HepG2 (cell line): ENCODE measurements around the gene ABCG4. TPM values are rescaled to one million over a fixed set of nuclear protein-coding genes. Genes with fewer than 3 reads are reported as not detected.

ENCODE experiments used
- AGO1 ChIP-seq: fragments of 200-400 bp; formaldehyde crosslinking; IDR thresholded peaks from 2 replicates; pipeline ENCODE4 v1.6.1; 2017; ENCODE audit warnings: mild to moderate bottlenecking, low read depth, low read length, moderate library complexity; ENCODE audit not compliant: poor library complexity, severe bottlenecking
- BCL6 ChIP-seq: IDR thresholded peaks from 2 replicates; pipeline ENCODE4 v1.6.1; 2016; ENCODE audit warnings: missing genetic modification reagents, missing compliant biosample characterization
- MYC ChIP-seq: sonication (generic); formaldehyde crosslinking; IDR thresholded peaks from 2 replicates; pipeline ENCODE4 v1.9.0; 2021; ENCODE audit warnings: missing genetic modification reagents, borderline replicate concordance
- PHF8 ChIP-seq: sonication (generic); formaldehyde crosslinking; IDR thresholded peaks from 2 replicates; pipeline ENCODE4 v1.5.0; 2020; ENCODE audit warnings: missing genetic modification reagents
- SAFB2 ChIP-seq: sonication (generic); formaldehyde crosslinking; IDR thresholded peaks from 2 replicates; pipeline ENCODE4 v1.5.1; 2020; ENCODE audit warnings: missing genetic modification reagents, low read depth, mild to moderate bottlenecking, borderline replicate concordance
- ZEB1 ChIP-seq: IDR thresholded peaks from 2 replicates; pipeline ENCODE4 v1.6.1; 2012; ENCODE audit warnings: mild to moderate bottlenecking, low read depth, inconsistent platforms; ENCODE audit not compliant: insufficient replicate concordance
- ZNF382 ChIP-seq: sonication (generic); formaldehyde crosslinking; IDR thresholded peaks from 2 replicates; pipeline ENCODE4 v1.5.0; 2020; ENCODE audit warnings: missing genetic modification reagents, mild to moderate bottlenecking, borderline replicate concordance
- ZNF546 ChIP-seq: sonication (generic); formaldehyde crosslinking; conservative IDR thresholded peaks from 2 replicates; pipeline ENCODE4 v1.8.1; 2023; ENCODE audit warnings: mild to moderate bottlenecking, missing genetic modification reagents
- ZNF558 ChIP-seq: sonication (generic); formaldehyde crosslinking; IDR thresholded peaks from 2 replicates; pipeline ENCODE4 v1.9.0; 2022; ENCODE audit warnings: mild to moderate bottlenecking, missing genetic modification reagents, borderline replicate concordance
- ZNF605 ChIP-seq: sonication (generic); formaldehyde crosslinking; IDR thresholded peaks from 2 replicates; pipeline ENCODE4 v1.8.0; 2022; ENCODE audit warnings: mild to moderate bottlenecking, missing genetic modification reagents
- ZSCAN12 ChIP-seq: sonication (generic); formaldehyde crosslinking; IDR thresholded peaks from 2 replicates; pipeline ENCODE4 v1.9.0; 2021; ENCODE audit warnings: mild to moderate bottlenecking, missing genetic modification reagents
- polyA plus RNA-seq, 8 experiments: library from polyadenylated mRNA; depleted of rRNA in 3 of 8; stranded (reverse) in 7 of 8; unstranded in 1 of 8; fragments of >200 nt; fragmentation: Illumina TruSeq in 4 of 8; extraction: Trizol in 4 of 8; gene quantifications; 2 replicates each; pipeline versions ENCODE4 v1.2.1 to v1.2.3, GENCODE V29; 2011 to 2016; ENCODE audit warnings: low read depth in 4 of 8, missing spikeins in 1 of 8, mixed read lengths in 1 of 8; ENCODE audit not compliant: insufficient read depth in 1 of 8
- total RNA-seq, 5 experiments: library from RNA; depleted of rRNA; stranded (reverse); fragments of >200 nt; fragmentation: Illumina TruSeq; extraction: Trizol; gene quantifications; 2 replicates each; pipeline ENCODE4 v1.2.3, GENCODE V29; 2016; ENCODE audit warnings: low read depth in 1 of 5
- TF ChIP-seq, protein P1 (sequence below): sonication (generic); formaldehyde crosslinking; IDR thresholded peaks from 2 replicates; pipeline ENCODE4 v1.8.1; 2023; ENCODE audit warnings: mild to moderate bottlenecking, moderate library complexity, missing genetic modification reagents
- TF ChIP-seq, protein P2 (sequence below): sonication (generic); formaldehyde crosslinking; IDR thresholded peaks from 2 replicates; pipeline ENCODE4 v1.4.0; 2020; ENCODE audit warnings: low read depth, mild to moderate bottlenecking, missing genetic modification reagents
- TF ChIP-seq, protein P3 (sequence below): sonication (generic); formaldehyde crosslinking; conservative IDR thresholded peaks from 2 replicates; pipeline ENCODE4 v1.8.0; 2022; ENCODE audit warnings: missing genetic modification reagents
- TF ChIP-seq, protein P4 (sequence below): sonication (generic); formaldehyde crosslinking; IDR thresholded peaks from 2 replicates; pipeline ENCODE4 v1.4.0; 2020; ENCODE audit warnings: mild to moderate bottlenecking, missing genetic modification reagents
- TF ChIP-seq, protein P5 (sequence below): sonication (generic); formaldehyde crosslinking; IDR thresholded peaks from 2 replicates; pipeline ENCODE4 v1.4.0; 2020; ENCODE audit warnings: missing genetic modification reagents

The ABCG4 gene
- total and polyA plus RNA-seq, 2 of the 13 experiments (the other 11 are each of a cell fraction or from before 2014, with no cell fraction given): not detected

DNA sequence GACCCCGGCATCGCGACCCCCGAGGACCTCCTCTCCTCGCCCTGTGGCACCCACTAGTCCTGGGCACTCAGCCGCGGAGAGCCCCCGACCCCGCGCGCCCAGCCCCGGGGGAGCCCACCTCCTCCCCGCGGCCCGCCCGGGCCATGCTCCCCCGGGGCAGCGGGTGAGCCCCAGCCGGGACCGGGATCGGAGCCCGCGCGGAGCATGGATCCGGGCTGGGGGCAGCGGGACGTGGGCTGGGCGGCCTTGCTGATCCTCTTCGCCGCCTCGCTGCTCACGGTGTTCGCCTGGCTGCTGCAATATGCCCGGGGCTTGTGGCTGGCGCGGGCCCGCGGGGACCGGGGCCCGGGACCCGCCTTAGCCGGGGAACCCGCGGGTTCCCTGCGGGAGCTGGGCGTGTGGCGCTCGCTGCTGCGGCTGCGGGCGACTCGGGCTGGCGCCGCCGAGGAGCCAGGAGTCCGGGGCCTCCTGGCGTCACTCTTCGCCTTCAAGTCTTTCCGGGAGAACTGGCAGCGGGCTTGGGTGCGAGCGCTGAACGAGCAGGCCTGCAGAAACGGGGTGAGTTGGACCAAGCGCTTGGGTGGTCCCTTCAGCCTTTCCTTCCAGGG is 41.2 kb upstream of the ABCG4 start (continued):
- no peak for TF ChIP-seq ZNF558 (CRISPR knock-in tag)
- TF ChIP-seq MYC (CRISPR knock-in tag): peak; percentile 3; the same call in 1 of the 2 replicates
- TF ChIP-seq, protein P1, sequence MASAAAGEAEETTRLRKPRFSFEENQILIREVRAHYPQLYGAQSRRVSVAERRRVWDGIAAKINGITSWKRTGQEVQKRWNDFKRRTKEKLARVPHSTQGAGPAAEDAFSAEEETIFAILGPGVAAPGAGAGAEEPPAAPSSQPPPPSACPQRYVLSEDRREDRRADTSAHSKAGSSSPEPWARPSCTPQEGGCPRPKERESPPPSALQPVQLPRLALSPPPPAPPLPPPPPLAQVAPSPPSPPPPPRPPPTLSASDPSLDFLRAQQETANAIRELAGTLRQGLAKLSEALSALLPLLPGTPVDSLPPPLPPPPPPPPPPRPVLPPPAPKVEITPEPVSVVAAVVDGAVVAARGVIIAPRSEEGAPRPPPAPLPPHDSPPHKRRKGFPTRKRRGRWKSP (CRISPR knock-in tag): 0 out of 2 replicates have a peak, but pooled peaks have one; percentile 18
- TF ChIP-seq ZNF546 (CRISPR knock-in tag): peak; percentile 73; the same call in 1 of the 2 replicates
- no peak for TF ChIP-seq ZNF605 (CRISPR knock-in tag)
- TF ChIP-seq AGO1: peak; percentile 70
- no peak for TF ChIP-seq BCL6 (CRISPR knock-in tag)
- TF ChIP-seq, protein P2, sequence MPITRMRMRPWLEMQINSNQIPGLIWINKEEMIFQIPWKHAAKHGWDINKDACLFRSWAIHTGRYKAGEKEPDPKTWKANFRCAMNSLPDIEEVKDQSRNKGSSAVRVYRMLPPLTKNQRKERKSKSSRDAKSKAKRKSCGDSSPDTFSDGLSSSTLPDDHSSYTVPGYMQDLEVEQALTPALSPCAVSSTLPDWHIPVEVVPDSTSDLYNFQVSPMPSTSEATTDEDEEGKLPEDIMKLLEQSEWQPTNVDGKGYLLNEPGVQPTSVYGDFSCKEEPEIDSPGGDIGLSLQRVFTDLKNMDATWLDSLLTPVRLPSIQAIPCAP (CRISPR knock-in tag): no peak
- no peak for TF ChIP-seq ZEB1
- TF ChIP-seq, protein P3, sequence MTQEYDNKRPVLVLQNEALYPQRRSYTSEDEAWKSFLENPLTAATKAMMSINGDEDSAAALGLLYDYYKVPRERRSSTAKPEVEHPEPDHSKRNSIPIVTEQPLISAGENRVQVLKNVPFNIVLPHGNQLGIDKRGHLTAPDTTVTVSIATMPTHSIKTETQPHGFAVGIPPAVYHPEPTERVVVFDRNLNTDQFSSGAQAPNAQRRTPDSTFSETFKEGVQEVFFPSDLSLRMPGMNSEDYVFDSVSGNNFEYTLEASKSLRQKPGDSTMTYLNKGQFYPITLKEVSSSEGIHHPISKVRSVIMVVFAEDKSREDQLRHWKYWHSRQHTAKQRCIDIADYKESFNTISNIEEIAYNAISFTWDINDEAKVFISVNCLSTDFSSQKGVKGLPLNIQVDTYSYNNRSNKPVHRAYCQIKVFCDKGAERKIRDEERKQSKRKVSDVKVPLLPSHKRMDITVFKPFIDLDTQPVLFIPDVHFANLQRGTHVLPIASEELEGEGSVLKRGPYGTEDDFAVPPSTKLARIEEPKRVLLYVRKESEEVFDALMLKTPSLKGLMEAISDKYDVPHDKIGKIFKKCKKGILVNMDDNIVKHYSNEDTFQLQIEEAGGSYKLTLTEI (CRISPR knock-in tag): no peak
- TF ChIP-seq, protein P4, sequence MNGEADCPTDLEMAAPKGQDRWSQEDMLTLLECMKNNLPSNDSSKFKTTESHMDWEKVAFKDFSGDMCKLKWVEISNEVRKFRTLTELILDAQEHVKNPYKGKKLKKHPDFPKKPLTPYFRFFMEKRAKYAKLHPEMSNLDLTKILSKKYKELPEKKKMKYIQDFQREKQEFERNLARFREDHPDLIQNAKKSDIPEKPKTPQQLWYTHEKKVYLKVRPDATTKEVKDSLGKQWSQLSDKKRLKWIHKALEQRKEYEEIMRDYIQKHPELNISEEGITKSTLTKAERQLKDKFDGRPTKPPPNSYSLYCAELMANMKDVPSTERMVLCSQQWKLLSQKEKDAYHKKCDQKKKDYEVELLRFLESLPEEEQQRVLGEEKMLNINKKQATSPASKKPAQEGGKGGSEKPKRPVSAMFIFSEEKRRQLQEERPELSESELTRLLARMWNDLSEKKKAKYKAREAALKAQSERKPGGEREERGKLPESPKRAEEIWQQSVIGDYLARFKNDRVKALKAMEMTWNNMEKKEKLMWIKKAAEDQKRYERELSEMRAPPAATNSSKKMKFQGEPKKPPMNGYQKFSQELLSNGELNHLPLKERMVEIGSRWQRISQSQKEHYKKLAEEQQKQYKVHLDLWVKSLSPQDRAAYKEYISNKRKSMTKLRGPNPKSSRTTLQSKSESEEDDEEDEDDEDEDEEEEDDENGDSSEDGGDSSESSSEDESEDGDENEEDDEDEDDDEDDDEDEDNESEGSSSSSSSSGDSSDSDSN (CRISPR knock-in tag): peak; percentile 14; the same call in 1 of the 2 replicates
- TF ChIP-seq, protein P5, sequence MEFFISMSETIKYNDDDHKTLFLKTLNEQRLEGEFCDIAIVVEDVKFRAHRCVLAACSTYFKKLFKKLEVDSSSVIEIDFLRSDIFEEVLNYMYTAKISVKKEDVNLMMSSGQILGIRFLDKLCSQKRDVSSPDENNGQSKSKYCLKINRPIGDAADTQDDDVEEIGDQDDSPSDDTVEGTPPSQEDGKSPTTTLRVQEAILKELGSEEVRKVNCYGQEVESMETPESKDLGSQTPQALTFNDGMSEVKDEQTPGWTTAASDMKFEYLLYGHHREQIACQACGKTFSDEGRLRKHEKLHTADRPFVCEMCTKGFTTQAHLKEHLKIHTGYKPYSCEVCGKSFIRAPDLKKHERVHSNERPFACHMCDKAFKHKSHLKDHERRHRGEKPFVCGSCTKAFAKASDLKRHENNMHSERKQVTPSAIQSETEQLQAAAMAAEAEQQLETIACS (CRISPR knock-in tag): no peak
- 0 out of 2 replicates have a peak, but pooled peaks have one; percentile 24 for TF ChIP-seq ZSCAN12
- TF ChIP-seq ZNF382 (CRISPR knock-in tag): no peak
- peak; percentile 60; the same call in 1 of the 2 replicates for TF ChIP-seq SAFB2 (CRISPR knock-in tag)
- peak; percentile 15 for TF ChIP-seq PHF8
